IMR-90 (cell line): ENCODE data around the gene BDH1. TPM values are rescaled to one million over a fixed set of nuclear protein-coding genes. Genes with fewer than 3 reads are reported as not detected.

ENCODE experiments used
- ATAC-seq: fragments of 200-7000 bp; cut with Tn5 transposase; 2 replicates; pipeline ENCODE4 v1.9.1; 2020; ENCODE audit warnings: low read depth, mild to moderate bottlenecking, moderate library complexity
- BruUV-seq: library from RNA; stranded (reverse); fragments of 400-500 nt; replicated peaks from 2 replicates; lab custom pipeline; 2021; lab: Mats Ljungman, UMichigan
- CTCF ChIA-PET: fragments of 300-600 bp; formaldehyde crosslinking; extraction: SDS; loops from one replicate; lab custom pipeline; 2021; ENCODE audit warnings: antibody characterized with exemption; lab: Yijun Ruan, JAX
- POLR2A ChIA-PET: fragments of 300-600 bp; sonication (Branson Sonifier 250); formaldehyde crosslinking; loops from one replicate; lab custom pipeline; 2022; ENCODE audit warnings: antibody characterized with exemption; ENCODE audit not compliant: unreplicated experiment; lab: Charles Lee
- DNase-seq: peaks from one replicate; pipeline ENCODE4 v3.0.0; 2013
- H2AFZ ChIP-seq: replicated peaks from 2 replicates; pipeline ENCODE3; 2013; ENCODE audit warnings: low read length, mild to moderate bottlenecking; ENCODE audit not compliant: poor library complexity
- H2AK5ac ChIP-seq: 2 replicates; pipeline ENCODE4 v1.6.1; 2013; ENCODE audit warnings: low read depth, low read length, inconsistent platforms
- H2AK9ac ChIP-seq: replicated peaks from 2 replicates; pipeline ENCODE3; 2013; ENCODE audit warnings: mild to moderate bottlenecking, low read depth, low read length, moderate library complexity; ENCODE audit not compliant: poor library complexity
- H2BK120ac ChIP-seq: 2 replicates; pipeline ENCODE4 v1.6.1; 2013; ENCODE audit warnings: low read depth, low read length, inconsistent platforms
- H2BK15ac ChIP-seq: 3 replicates; pipeline ENCODE4 v1.6.1; 2013; ENCODE audit warnings: low read depth, low read length, inconsistent platforms
- H2BK20ac ChIP-seq: 2 replicates; pipeline ENCODE4 v1.6.1; 2013; ENCODE audit warnings: low read depth, mild to moderate bottlenecking, inconsistent platforms, low read length, moderate library complexity
- H2BK5ac ChIP-seq: 2 replicates; pipeline ENCODE4 v1.6.1; 2013; ENCODE audit warnings: mild to moderate bottlenecking, low read depth, low read length, inconsistent platforms; ENCODE audit not compliant: poor library complexity, severe bottlenecking
- H3K14ac ChIP-seq: replicated peaks from 2 replicates; pipeline ENCODE4 v1.6.1; 2013; ENCODE audit warnings: low read depth, low read length, inconsistent platforms
- H3K18ac ChIP-seq: 2 replicates; pipeline ENCODE4 v1.6.1; 2013; ENCODE audit warnings: low read depth, low read length, control low read depth
- H3K23ac ChIP-seq: 2 replicates; pipeline ENCODE4 v1.6.1; 2013; ENCODE audit warnings: low read depth, low read length, inconsistent platforms
- H3K27ac ChIP-seq: 2 replicates; pipeline ENCODE4 v1.5.1; 2013; ENCODE audit warnings: mild to moderate bottlenecking, control low read depth, low read length; ENCODE audit not compliant: insufficient read depth
- H3K27me3 ChIP-seq: 2 replicates; pipeline ENCODE4 v1.6.1; 2013; ENCODE audit warnings: low read length; ENCODE audit not compliant: control insufficient read depth, insufficient read depth
- H3K36me3 ChIP-seq: 2 replicates; pipeline ENCODE4 v1.6.1; 2013; ENCODE audit warnings: low read length, mixed read lengths; ENCODE audit not compliant: control insufficient read depth, insufficient read depth
- H3K4ac ChIP-seq: 2 replicates; pipeline ENCODE4 v1.6.1; 2013; ENCODE audit warnings: low read depth, low read length, inconsistent platforms
- H3K4me1 ChIP-seq: 2 replicates; pipeline ENCODE4 v1.6.1; 2013; ENCODE audit warnings: low read length, mixed read lengths; ENCODE audit not compliant: control insufficient read depth, insufficient read depth
- H3K4me2 ChIP-seq: 2 replicates; pipeline ENCODE4 v1.6.1; 2013; ENCODE audit warnings: low read depth, mild to moderate bottlenecking, control low read depth, low read length, moderate library complexity
- H3K4me3 ChIP-seq: 2 replicates; pipeline ENCODE4 v1.5.1; 2013; ENCODE audit warnings: low read depth, mild to moderate bottlenecking, control low read depth, low read length, moderate library complexity; ENCODE audit not compliant: insufficient read depth
- H3K56ac ChIP-seq: 2 replicates; pipeline ENCODE4 v1.6.1; 2013; ENCODE audit warnings: low read length, inconsistent platforms; ENCODE audit not compliant: insufficient read depth; ENCODE audit errors: extremely low read depth
- H3K79me1 ChIP-seq, 2 experiments: 2 replicates each; pipeline ENCODE4 v1.6.1; 2013; ENCODE audit warnings: low read length in 2 of 2, inconsistent platforms in 1 of 2, low read depth in 1 of 2
- H3K9ac ChIP-seq: 2 replicates; pipeline ENCODE4 v1.6.1; 2013; ENCODE audit warnings: low read depth, low read length, control low read depth
- H3K9me1 ChIP-seq: 2 replicates; pipeline ENCODE4 v1.6.1; 2013; ENCODE audit warnings: low read length, inconsistent platforms; ENCODE audit not compliant: insufficient read depth
- H3K9me3 ChIP-seq: 2 replicates; pipeline ENCODE4 v1.6.1; 2013; ENCODE audit warnings: low read length; ENCODE audit not compliant: control insufficient read depth, insufficient read depth
- H4K20me1 ChIP-seq: 2 replicates; pipeline ENCODE4 v1.6.1; 2013; ENCODE audit warnings: low read length, inconsistent platforms; ENCODE audit not compliant: insufficient read depth
- H4K5ac ChIP-seq: 2 replicates; pipeline ENCODE4 v1.6.1; 2013; ENCODE audit warnings: mild to moderate bottlenecking, low read depth, low read length, control low read depth
- H4K8ac ChIP-seq, 2 experiments: 2 replicates each; pipeline ENCODE4 v1.6.1; 2013; ENCODE audit warnings: low read depth in 2 of 2, low read length in 2 of 2, control low read depth in 1 of 2, inconsistent platforms in 1 of 2
- H4K91ac ChIP-seq: 2 replicates; pipeline ENCODE4 v1.6.1; 2013; ENCODE audit warnings: low read depth, low read length, inconsistent platforms; ENCODE audit not compliant: insufficient read depth
- CHD1 ChIP-seq: IDR thresholded peaks from 2 replicates; pipeline ENCODE4 v1.6.1; 2012; ENCODE audit warnings: low read depth, low read length, improper control_type of control experiment
- RCOR1 ChIP-seq: IDR thresholded peaks from 2 replicates; pipeline ENCODE4 v1.6.1; 2012; ENCODE audit warnings: mild to moderate bottlenecking, low read length, improper control_type of control experiment; ENCODE audit not compliant: insufficient replicate concordance
- WGBS, 2 experiments: methylation state at CpG; one replicate each; pipeline versions ENCODE4 v1.1.5 to v1.1.7; 2013; ENCODE audit warnings: missing lambda C conversion rate in 2 of 2; ENCODE audit not compliant: insufficient read length in 1 of 2; ENCODE audit errors: extremely low coverage in 2 of 2; 5-methylcytosine and 5-hydroxymethylcytosine counted together
- dilution Hi-C: fragments of 300-500 bp; cut with HindIII; formaldehyde crosslinking; loops from one replicate; pipeline ENCODE4 v1.14.3; 2018; ENCODE audit warnings: low sequenced_read_pairs; ENCODE audit not compliant: unreplicated experiment
- in situ Hi-C: fragments of 300-500 bp; cut with MboI; formaldehyde crosslinking; loops from 3 replicates; pipeline ENCODE4 v1.14.3; 2019; ENCODE audit warnings: low sequenced_read_pairs, inconsistent platforms, mixed read lengths
- intact Hi-C: fragments of 100-400 bp; cut with micrococcal nuclease; formaldehyde crosslinking; loops from 2 replicates; pipeline ENCODE4 v1.10.0; 2022
- polyA plus RNA-seq, 3 experiments: library from polyadenylated mRNA; depleted of rRNA; stranded (reverse); fragments of >200 nt; gene quantifications; 2 replicates each; pipeline ENCODE4 v1.2.3, GENCODE V29; 2012; ENCODE audit warnings: low replicate concordance in 1 of 3
- total RNA-seq: library from RNA; depleted of rRNA; stranded (reverse); fragments of >200 nt; gene quantifications from 2 replicates; pipeline ENCODE4 v1.2.3, GENCODE V29; 2012

BDH1 gene
- total and polyA plus RNA-seq, 2 of the 4 experiments (the other 2 are of a cell fraction): 2.7 to 4.4 TPM

DNA sequence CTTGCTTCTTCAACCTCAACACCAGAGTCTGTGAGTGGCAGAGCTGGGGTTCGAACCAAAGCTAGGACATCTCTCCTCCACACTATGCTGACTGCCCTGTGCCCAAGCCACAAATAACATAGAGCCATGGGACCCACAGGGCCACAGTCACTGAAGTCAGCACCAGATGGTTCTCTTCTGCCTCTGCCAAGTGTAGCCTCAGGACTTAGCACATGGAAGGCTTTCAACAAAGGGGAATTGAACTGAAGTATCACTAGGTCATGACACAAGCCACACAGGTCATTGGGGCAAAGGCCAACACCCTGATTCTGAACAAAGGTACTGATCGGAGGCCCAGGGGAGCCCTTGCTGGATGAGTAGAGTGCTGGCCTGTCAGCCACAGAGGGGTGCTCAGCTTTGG, 83.6 kb downstream of the BDH1 start:
- no peaks in the 10 kb centered on the region; the same call in 1 of the 2 replicates for H3K9me3 ChIP-seq
- DNase-seq (no peak), ATAC-seq (no peak)
- WGBS, 2 experiments: 86% methylated on average over 1 of the region's 2 CpGs; no CpG with 5 or more reads in 1 of the 2 experiments
- H2BK5ac ChIP-seq: no peak overlapping the region
- no peak overlapping the region for H2BK15ac ChIP-seq
- no peak overlapping the region for H2BK20ac ChIP-seq
- peaks cover 16% of the 10 kb centered on the region for H3K27me3 ChIP-seq
- no peak overlapping the region for H3K4me2 ChIP-seq
- no peak overlapping the region for H4K8ac ChIP-seq
- H2AFZ ChIP-seq: no peak overlapping the region
- no peak overlapping the region for H3K23ac ChIP-seq
- H3K14ac ChIP-seq: no peak overlapping the region
- POLR2A ChIA-PET: no interaction called here
- CTCF ChIA-PET: no interaction called here
- no peak overlapping the region for H3K56ac ChIP-seq
- no peak overlapping the region for H3K27ac ChIP-seq
- H2BK120ac ChIP-seq: no peak overlapping the region
- no peaks in the 10 kb centered on the region for H3K79me1 ChIP-seq
- H3K4me1 ChIP-seq: peaks cover 8% of the 10 kb centered on the region
- no peaks in the 10 kb centered on the region for H4K20me1 ChIP-seq
- no peak overlapping the region for H4K5ac ChIP-seq
- intact Hi-C loops: no loop called here
- no peak overlapping the region; the same call in 1 of the 2 replicates for H2AK5ac ChIP-seq
- in situ Hi-C loops: no loop called here
- H3K9me1 ChIP-seq: 0 out of 2 replicates have a peak, but pooled peaks cover 4% of the 10 kb centered on the region
- H3K36me3 ChIP-seq: no peaks in the 10 kb centered on the region
- H3K4me3 ChIP-seq: no peak overlapping the region
- dilution Hi-C loops: no loop called here
- H4K91ac ChIP-seq: no peak overlapping the region
- no peak overlapping the region for H3K4ac ChIP-seq
- no peak overlapping the region for H3K9ac ChIP-seq
- H2AK9ac ChIP-seq: no peak overlapping the region
- no peak overlapping the region for H3K18ac ChIP-seq
- TF ChIP-seq RCOR1: no peak
- TF ChIP-seq CHD1: no peak
- no TSS peak for BruUV-seq
